ENCODE data around the gene WDR70.

WDR70 gene

DNA sequence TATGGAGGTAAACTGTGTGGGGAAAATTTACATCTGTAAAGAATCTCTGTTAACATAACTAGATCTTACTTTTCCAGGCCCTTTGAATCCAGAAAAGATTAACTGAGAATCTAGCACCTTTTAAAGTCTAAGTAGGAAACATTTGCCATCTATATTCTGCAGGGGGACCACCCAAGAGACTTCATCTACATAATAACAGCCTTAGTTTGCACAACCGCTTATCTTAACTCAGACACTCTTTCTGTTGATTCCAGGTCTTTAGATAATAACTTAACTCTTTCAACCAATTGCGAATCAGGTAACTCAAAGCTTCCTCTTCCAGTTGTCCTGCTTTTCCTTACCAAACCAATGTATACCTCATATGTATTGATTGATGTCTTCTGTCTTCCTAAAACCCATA lies 407.3 kb downstream of the WDR70 start:
- no peaks in the 10 kb centered on the region for H3K27me3 ChIP-seq (ENCODE audit: low read length)
- no peak overlapping the region for H3K27ac ChIP-seq (ENCODE audit: low read depth, low read length)
- H3K36me3 ChIP-seq (ENCODE audit: low read length), result no peaks in the 10 kb centered on the region
- no peaks in the 10 kb centered on the region for H3K79me2 ChIP-seq (ENCODE audit: insufficient read depth, low read length)
- H3F3A ChIP-seq (ENCODE audit: insufficient read depth), result no peaks in the 10 kb centered on the region
- H3K9ac ChIP-seq (ENCODE audit: low read length), result no peak overlapping the region
- TF ChIP-seq, protein P1, sequence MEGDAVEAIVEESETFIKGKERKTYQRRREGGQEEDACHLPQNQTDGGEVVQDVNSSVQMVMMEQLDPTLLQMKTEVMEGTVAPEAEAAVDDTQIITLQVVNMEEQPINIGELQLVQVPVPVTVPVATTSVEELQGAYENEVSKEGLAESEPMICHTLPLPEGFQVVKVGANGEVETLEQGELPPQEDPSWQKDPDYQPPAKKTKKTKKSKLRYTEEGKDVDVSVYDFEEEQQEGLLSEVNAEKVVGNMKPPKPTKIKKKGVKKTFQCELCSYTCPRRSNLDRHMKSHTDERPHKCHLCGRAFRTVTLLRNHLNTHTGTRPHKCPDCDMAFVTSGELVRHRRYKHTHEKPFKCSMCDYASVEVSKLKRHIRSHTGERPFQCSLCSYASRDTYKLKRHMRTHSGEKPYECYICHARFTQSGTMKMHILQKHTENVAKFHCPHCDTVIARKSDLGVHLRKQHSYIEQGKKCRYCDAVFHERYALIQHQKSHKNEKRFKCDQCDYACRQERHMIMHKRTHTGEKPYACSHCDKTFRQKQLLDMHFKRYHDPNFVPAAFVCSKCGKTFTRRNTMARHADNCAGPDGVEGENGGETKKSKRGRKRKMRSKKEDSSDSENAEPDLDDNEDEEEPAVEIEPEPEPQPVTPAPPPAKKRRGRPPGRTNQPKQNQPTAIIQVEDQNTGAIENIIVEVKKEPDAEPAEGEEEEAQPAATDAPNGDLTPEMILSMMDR (IDR thresholded peaks at IDR 0.05; ENCODE audit: insufficient read depth, low read length, poor library complexity, severe bottlenecking), result no peak
- TF ChIP-seq EZH2phosphoT487 (conservative IDR thresholded peaks at IDR 0.05; ENCODE audit: low read length), result no peak
- no peaks in the 10 kb centered on the region for H4K20me1 ChIP-seq (ENCODE audit: low read depth, low read length)
- H3K9me3 ChIP-seq (ENCODE audit: insufficient read depth, low read length), result no peaks in the 10 kb centered on the region
- no peaks in the 10 kb centered on the region for H3K9me2 ChIP-seq (replicated peaks; ENCODE audit: insufficient read depth, low read length)
- H3K4me3 ChIP-seq (ENCODE audit: insufficient read depth, low read length, poor library complexity, severe bottlenecking), result no peak overlapping the region
- H2AFZ ChIP-seq (ENCODE audit: low read depth, low read length, severe bottlenecking), result no peak overlapping the region
- H3K4me2 ChIP-seq (ENCODE audit: low read depth, low read length, poor library complexity, severe bottlenecking), result no peak overlapping the region

DNA sequence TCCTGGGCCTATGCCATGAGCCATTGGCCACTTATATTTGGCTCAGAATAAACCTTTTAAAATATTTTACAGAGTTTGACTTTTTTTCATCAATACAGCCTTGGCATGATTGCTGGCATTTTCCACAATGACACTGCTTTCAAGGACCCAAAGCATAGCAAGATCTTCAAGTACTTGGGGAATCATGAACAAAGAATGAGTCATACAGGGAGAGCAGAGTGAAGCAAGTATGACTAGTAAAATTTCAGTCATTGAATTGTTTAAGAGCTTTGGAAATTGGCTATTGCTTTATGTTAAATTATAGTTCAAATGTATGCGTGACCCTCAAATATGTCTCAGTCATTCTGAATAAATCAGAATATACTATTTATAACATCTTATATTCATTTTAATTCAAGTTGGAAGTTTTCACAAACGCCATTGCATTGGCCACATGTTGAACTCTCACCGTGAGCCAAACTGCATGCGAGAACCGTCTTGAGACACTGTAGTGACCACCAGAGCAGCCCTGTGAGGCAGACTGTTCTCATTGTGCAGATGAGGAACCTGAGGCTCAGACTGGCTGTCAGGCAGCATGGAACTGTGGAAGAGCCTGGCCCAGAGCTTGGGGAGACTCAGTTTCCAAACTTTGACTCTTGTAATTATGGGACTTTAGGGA lies 407.9 kb downstream of the WDR70 start:
- Histone ChIP-seq H3K9me3 (ENCODE audit: insufficient read depth, low read length) (no peaks in the 10 kb centered on the region), H3K9ac (ENCODE audit: low read length) (no peak overlapping the region), H3K27me3 (ENCODE audit: low read length) (no peaks in the 10 kb centered on the region), H3F3A (ENCODE audit: insufficient read depth) (no peaks in the 10 kb centered on the region), H3K4me3 (ENCODE audit: insufficient read depth, low read length, poor library complexity, severe bottlenecking) (no peak overlapping the region), H4K20me1 (ENCODE audit: low read depth, low read length) (no peaks in the 10 kb centered on the region), H3K79me2 (ENCODE audit: insufficient read depth, low read length) (no peaks in the 10 kb centered on the region), H3K36me3 (ENCODE audit: low read length) (no peaks in the 10 kb centered on the region), H3K27ac (ENCODE audit: low read depth, low read length) (no peak overlapping the region), H3K9me2 (replicated peaks; ENCODE audit: insufficient read depth, low read length) (no peaks in the 10 kb centered on the region), H3K4me2 (ENCODE audit: low read depth, low read length, poor library complexity, severe bottlenecking) (no peak overlapping the region), H2AFZ (ENCODE audit: low read depth, low read length, severe bottlenecking) (no peak overlapping the region)
- no peak for TF ChIP-seq EZH2phosphoT487 (conservative IDR thresholded peaks at IDR 0.05; ENCODE audit: low read length)
- TF ChIP-seq, protein P1 (IDR thresholded peaks at IDR 0.05; ENCODE audit: insufficient read depth, low read length, poor library complexity, severe bottlenecking), result no peak

DNA sequence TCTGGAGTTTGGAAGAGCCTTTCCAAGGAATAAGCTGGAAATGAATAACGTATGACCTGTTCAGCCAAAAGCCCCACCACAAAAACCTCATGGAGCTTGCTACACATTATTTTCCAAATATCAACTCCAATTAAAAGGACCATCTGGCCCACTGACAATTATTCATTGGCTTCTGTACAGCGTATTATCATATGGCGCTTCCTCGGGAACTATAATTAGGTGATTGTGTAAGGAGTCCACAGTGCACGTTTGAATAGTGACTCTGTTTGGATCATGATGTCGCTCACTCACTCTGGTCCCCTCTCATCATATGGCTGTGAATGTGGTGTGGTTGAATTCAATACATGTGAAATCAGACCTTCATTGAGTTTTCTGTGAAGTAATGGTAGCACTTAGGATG lies 408.6 kb downstream of the WDR70 start:
- H3K4me3 ChIP-seq (ENCODE audit: insufficient read depth, low read length, poor library complexity, severe bottlenecking), result no peak overlapping the region
- H3K9me2 ChIP-seq (replicated peaks; ENCODE audit: insufficient read depth, low read length), result no peaks in the 10 kb centered on the region
- H3K79me2 ChIP-seq (ENCODE audit: insufficient read depth, low read length), result no peaks in the 10 kb centered on the region
- H3K36me3 ChIP-seq (ENCODE audit: low read length), result no peaks in the 10 kb centered on the region
- H3K27ac ChIP-seq (ENCODE audit: low read depth, low read length), result no peak overlapping the region
- TF ChIP-seq, protein P1 (IDR thresholded peaks at IDR 0.05; ENCODE audit: insufficient read depth, low read length, poor library complexity, severe bottlenecking), result no peak
- TF ChIP-seq EZH2phosphoT487 (conservative IDR thresholded peaks at IDR 0.05; ENCODE audit: low read length), result no peak
- no peaks in the 10 kb centered on the region for H3K9me3 ChIP-seq (ENCODE audit: insufficient read depth, low read length)
- H3K9ac ChIP-seq (ENCODE audit: low read length), result no peak overlapping the region
- H3F3A ChIP-seq (ENCODE audit: insufficient read depth), result no peaks in the 10 kb centered on the region
- no peak overlapping the region for H2AFZ ChIP-seq (ENCODE audit: low read depth, low read length, severe bottlenecking)
- no peaks in the 10 kb centered on the region for H4K20me1 ChIP-seq (ENCODE audit: low read depth, low read length)
- no peak overlapping the region for H3K4me2 ChIP-seq (ENCODE audit: low read depth, low read length, poor library complexity, severe bottlenecking)
- H3K27me3 ChIP-seq (ENCODE audit: low read length), result no peaks in the 10 kb centered on the region
